Stimulated activated naive B cell treated with anti-CD40 and anti-IgM and Interleukin-4, amounts not matched to agents 10 μg/mL and 1 μg/mL and 100 μg/mL, for 72 hours (primary cell): ENCODE data around the gene LHFPL2.

Experiments
- ATAC-seq, 2 donors: fragments of 150-1000 bp; cut with Tn5 transposase; replicated peaks; 2 replicates each; pipeline ENCODE4 v1.10.0; 2021; ENCODE audit warnings: moderate library complexity in 1 of 2
- DNase-seq: peaks from one replicate; pipeline ENCODE4 v3.0.0; 2021
- H3K27ac Mint-ChIP-seq: one replicate; pipeline ENCODE4 v1.8.0; 2022; ENCODE audit warnings: mild to moderate bottlenecking, mixed read lengths
- H3K27me3 Mint-ChIP-seq, 2 donors: one replicate each; pipeline ENCODE4 v1.8.0; 2022; ENCODE audit warnings: mixed read lengths in 2 of 2
- H3K36me3 Mint-ChIP-seq, 2 donors: one replicate each; pipeline ENCODE4 v1.8.0; 2022; ENCODE audit warnings: mixed read lengths in 2 of 2, mild to moderate bottlenecking in 1 of 2
- H3K4me1 Mint-ChIP-seq, 2 donors: one replicate each; pipeline ENCODE4 v1.8.0; 2022; ENCODE audit warnings: mixed read lengths in 2 of 2, mild to moderate bottlenecking in 1 of 2
- H3K4me3 Mint-ChIP-seq, 2 donors: one replicate each; pipeline ENCODE4 v1.8.0; 2022; ENCODE audit warnings: mild to moderate bottlenecking in 2 of 2, mixed read lengths in 2 of 2, moderate library complexity in 1 of 2
- H3K9me3 Mint-ChIP-seq, 2 donors: one replicate each; pipeline ENCODE4 v1.8.0; 2022; ENCODE audit warnings: mixed read lengths in 2 of 2, mild to moderate bottlenecking in 1 of 2

The LHFPL2 gene

GRCh38 chr5:78562714-78563330, 85.8 kb downstream of the LHFPL2 start:
- DNase-seq, result no peak
- peaks cover 5 to 13% of the 10 kb centered on the region in 2 donors for H3K36me3 Mint-ChIP-seq
- H3K9me3 Mint-ChIP-seq, result no peaks in the 10 kb centered on the region
- H3K4me1 Mint-ChIP-seq, result peaks cover 0 to 3% of the 10 kb centered on the region in 2 donors
- H3K4me3 Mint-ChIP-seq, result no peak overlapping the region
- no peaks in the 10 kb centered on the region for H3K27me3 Mint-ChIP-seq
- H3K27ac Mint-ChIP-seq, result peak overlapping the region; percentile 47
- no peak for ATAC-seq

DNA sequence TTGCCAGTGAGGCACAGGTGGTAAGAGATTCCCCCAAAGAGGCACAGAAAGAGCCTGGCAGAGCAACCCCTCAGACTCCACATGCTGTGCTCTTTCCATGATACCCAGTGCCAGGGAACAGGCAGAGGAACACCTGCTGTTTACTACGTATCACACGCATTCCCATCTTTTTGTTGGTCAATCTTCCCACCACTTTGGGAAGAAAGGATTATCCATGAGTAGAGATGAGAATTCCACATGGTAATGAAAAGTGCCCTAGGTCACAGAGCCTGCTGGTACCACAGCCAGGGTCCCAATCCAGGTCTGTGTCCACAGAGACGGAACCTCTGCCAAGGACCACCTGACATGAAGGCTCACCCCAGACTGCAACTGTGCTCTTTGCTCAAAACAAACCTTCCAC, 86.6 kb downstream of the LHFPL2 start:
- peaks cover 5 to 13% of the 10 kb centered on the region in 2 donors for H3K36me3 Mint-ChIP-seq
- H3K27ac Mint-ChIP-seq, result no peak overlapping the region
- H3K4me3 Mint-ChIP-seq, result no peak overlapping the region
- H3K4me1 Mint-ChIP-seq, result no peaks in the 10 kb centered on the region
- DNase-seq (no peak), ATAC-seq (no peak)
- H3K9me3 Mint-ChIP-seq, result no peaks in the 10 kb centered on the region
- no peaks in the 10 kb centered on the region for H3K27me3 Mint-ChIP-seq

GRCh38 chr5:78561261-78561660, 87.3 kb downstream of the LHFPL2 start:
- peaks cover 0 to 1% of the 10 kb centered on the region in 2 donors for H3K4me1 Mint-ChIP-seq
- H3K36me3 Mint-ChIP-seq, result peaks cover 5 to 13% of the 10 kb centered on the region in 2 donors
- ATAC-seq (no peak), DNase-seq (no peak)
- H3K4me3 Mint-ChIP-seq, result no peak overlapping the region
- no peak overlapping the region for H3K27ac Mint-ChIP-seq
- no peaks in the 10 kb centered on the region for H3K9me3 Mint-ChIP-seq
- H3K27me3 Mint-ChIP-seq, result no peaks in the 10 kb centered on the region

- Mint-ChIP-seq H3K27me3 (no peaks in the 10 kb centered on the region), H3K36me3 (peaks cover 5 to 13% of the 10 kb centered on the region in 2 donors), H3K9me3 (no peaks in the 10 kb centered on the region), H3K27ac (no peak overlapping the region), H3K4me1 (peaks cover 10 to 11% of the 10 kb centered on the region in 2 donors), H3K4me3 (no peak overlapping the region)
- peak in 1 of 2 donors; percentile 55 for ATAC-seq
- DNase-seq, result no peak
Observed at GRCh38 chr5:78560000-78560855, 88.3 kb downstream of the LHFPL2 start.

DNA sequence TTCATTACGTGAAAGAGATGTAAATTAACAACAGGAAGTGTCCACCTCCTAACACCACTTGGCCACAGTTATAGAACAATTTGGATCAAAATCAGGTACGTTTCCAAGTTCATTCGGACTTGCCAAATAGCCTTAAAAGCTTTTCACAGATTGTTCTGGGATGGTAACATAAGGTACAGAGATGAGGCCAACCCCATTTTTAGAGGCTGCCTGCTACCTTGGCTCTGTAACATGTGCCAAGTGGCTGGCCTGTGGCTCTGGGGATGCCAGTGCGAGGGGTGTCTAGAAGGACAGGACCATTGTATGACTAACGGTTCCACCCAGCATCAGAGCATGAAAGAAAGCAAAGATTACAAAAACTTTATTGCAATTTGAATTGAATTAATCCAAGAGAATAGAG, 91.0 kb downstream of the LHFPL2 start:
- ATAC-seq, result no peak

DNA sequence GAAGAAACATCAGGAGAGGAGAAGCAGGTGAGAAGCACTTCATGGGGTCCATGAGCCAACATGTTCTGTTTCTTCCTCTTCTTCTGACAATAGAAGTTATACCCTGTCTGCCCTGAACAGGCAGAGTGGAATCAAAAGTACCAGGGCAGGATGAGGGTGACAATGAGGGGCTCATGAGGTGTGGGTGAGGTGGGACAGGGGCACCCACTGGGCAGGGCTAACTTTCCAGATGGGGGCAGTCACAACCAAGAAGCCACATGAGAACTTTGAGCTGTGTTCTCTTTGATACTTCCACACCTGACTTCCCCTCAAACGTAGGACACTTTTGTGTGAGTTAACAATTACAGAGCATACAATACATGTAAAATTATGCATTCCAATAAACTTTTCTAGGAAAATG, 92.7 kb downstream of the LHFPL2 start:
- Mint-ChIP-seq H3K9me3 (no peaks in the 10 kb centered on the region), H3K36me3 (peaks cover 2 to 3% of the 10 kb centered on the region in 2 donors), H3K27ac (no peak overlapping the region), H3K4me1 (peaks cover 19 to 34% of the 10 kb centered on the region in 2 donors), H3K4me3 (no peak overlapping the region), H3K27me3 (no peaks in the 10 kb centered on the region)
- ATAC-seq, result peak in 1 of 2 donors; percentile 31
- DNase-seq, result no peak

More for the DNA sequence above, 91.0 kb downstream of the LHFPL2 start:
- no peak overlapping the region for H3K27ac Mint-ChIP-seq
- H3K4me3 Mint-ChIP-seq, result no peak overlapping the region
- H3K9me3 Mint-ChIP-seq, result no peaks in the 10 kb centered on the region
- H3K36me3 Mint-ChIP-seq, result peaks cover 2 to 3% of the 10 kb centered on the region in 2 donors
- DNase-seq, result no peak
- no peaks in the 10 kb centered on the region for H3K27me3 Mint-ChIP-seq
- peaks cover 18 to 20% of the 10 kb centered on the region in 2 donors for H3K4me1 Mint-ChIP-seq

- ATAC-seq (no peak), DNase-seq (no peak)
- Mint-ChIP-seq H3K4me1 (peaks cover 25 to 44% of the 10 kb centered on the region in 2 donors), H3K36me3 (peaks cover 2 to 3% of the 10 kb centered on the region in 2 donors), H3K27ac (no peak overlapping the region), H3K27me3 (no peaks in the 10 kb centered on the region), H3K4me3 (no peak overlapping the region), H3K9me3 (peaks cover 0 to 3% of the 10 kb centered on the region in 2 donors)
Observed at GRCh38 chr5:78554670-78555069, 93.9 kb downstream of the LHFPL2 start.

- ATAC-seq (no peak), DNase-seq (no peak)
- Mint-ChIP-seq H3K4me1 (peaks cover 34 to 53% of the 10 kb centered on the region in 2 donors), H3K9me3 (peaks cover 0 to 3% of the 10 kb centered on the region in 2 donors), H3K36me3 (peaks cover 2 to 8% of the 10 kb centered on the region in 2 donors), H3K27me3 (no peaks in the 10 kb centered on the region), H3K4me3 (no peak overlapping the region), H3K27ac (no peak overlapping the region)
Observed at GRCh38 chr5:78553580-78554353, 94.8 kb downstream of the LHFPL2 start.

DNA sequence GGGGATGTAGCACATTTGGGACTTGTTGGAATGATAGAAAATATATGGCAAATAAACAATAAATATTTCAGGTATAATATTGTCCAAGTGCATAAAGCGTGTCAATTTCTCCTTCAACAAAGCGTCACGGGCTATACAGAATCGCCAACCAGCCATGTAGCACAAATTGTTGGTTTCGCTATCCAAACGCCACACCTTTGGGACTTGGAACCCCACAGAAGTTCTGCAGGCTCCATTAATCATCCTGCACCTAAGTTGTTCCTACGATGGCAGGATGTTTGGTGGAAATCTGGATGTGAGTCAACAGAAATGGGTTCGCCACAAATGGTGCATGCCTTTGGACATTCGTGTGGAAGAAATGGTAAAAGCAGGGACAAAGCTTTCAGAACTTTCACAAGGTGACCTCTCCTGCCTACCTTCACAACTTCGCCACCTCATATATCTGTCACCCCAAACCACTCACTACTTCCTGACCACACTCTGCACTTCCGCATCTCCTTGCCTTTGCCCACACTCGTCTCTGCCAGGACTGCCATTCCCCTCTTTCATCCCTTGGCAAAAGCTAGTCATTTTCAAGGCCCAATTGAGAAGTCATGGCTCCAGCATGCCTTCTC, 95.7 kb downstream of the LHFPL2 start:
- no peak overlapping the region for H3K4me3 Mint-ChIP-seq
- ATAC-seq (peak; percentile 58 to 59), DNase-seq (no peak)
- peaks cover 0 to 3% of the 10 kb centered on the region in 2 donors for H3K9me3 Mint-ChIP-seq
- H3K27ac Mint-ChIP-seq, result peak overlapping the region; percentile 44
- H3K4me1 Mint-ChIP-seq, result peaks cover 34 to 53% of the 10 kb centered on the region in 2 donors
- H3K36me3 Mint-ChIP-seq, result peaks cover 2 to 8% of the 10 kb centered on the region in 2 donors
- H3K27me3 Mint-ChIP-seq, result no peaks in the 10 kb centered on the region

GRCh38 chr5:78550891-78551290, 97.7 kb downstream of the LHFPL2 start:
- no peaks in the 10 kb centered on the region for H3K27me3 Mint-ChIP-seq
- H3K36me3 Mint-ChIP-seq, result peaks cover 2 to 8% of the 10 kb centered on the region in 2 donors
- peak overlapping the region in 1 of 2 donors; percentile 21 for H3K4me3 Mint-ChIP-seq
- peak overlapping the region; percentile 75 for H3K27ac Mint-ChIP-seq
- H3K4me1 Mint-ChIP-seq, result peaks cover 33 to 58% of the 10 kb centered on the region in 2 donors
- ATAC-seq (peak in 1 of 2 donors; percentile 38), DNase-seq (no peak)
- peaks cover 0 to 3% of the 10 kb centered on the region in 2 donors for H3K9me3 Mint-ChIP-seq

DNA sequence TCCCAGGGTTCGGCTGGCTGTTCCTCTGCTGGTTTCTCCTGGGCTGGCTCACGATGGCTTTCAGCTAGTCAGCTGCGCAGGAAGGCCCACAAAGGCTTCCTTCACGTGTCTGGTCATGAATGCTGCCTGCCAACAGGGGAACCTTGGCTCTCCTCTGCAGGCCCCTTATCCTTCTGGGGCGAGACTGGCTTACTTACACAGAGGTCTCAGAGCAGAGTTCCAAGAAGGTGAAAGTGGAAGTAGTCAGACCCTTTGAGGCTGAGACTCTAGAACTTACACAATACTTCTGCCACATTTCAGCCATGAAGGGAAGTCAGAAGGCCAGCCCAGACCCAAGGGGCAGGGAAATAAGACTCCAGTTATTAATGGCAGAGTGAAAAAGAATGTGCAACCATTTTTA, 99.5 kb downstream of the LHFPL2 start:
- DNase-seq (no peak), ATAC-seq (peak; percentile 82 to 83)
- H3K27ac Mint-ChIP-seq, result peak overlapping the region; percentile 47
- H3K9me3 Mint-ChIP-seq, result peaks cover 0 to 3% of the 10 kb centered on the region in 2 donors
- H3K4me3 Mint-ChIP-seq, result no peak overlapping the region
- no peaks in the 10 kb centered on the region for H3K27me3 Mint-ChIP-seq
- H3K36me3 Mint-ChIP-seq, result peaks cover 2 to 13% of the 10 kb centered on the region in 2 donors
- H3K4me1 Mint-ChIP-seq, result peaks cover 28 to 50% of the 10 kb centered on the region in 2 donors

DNA sequence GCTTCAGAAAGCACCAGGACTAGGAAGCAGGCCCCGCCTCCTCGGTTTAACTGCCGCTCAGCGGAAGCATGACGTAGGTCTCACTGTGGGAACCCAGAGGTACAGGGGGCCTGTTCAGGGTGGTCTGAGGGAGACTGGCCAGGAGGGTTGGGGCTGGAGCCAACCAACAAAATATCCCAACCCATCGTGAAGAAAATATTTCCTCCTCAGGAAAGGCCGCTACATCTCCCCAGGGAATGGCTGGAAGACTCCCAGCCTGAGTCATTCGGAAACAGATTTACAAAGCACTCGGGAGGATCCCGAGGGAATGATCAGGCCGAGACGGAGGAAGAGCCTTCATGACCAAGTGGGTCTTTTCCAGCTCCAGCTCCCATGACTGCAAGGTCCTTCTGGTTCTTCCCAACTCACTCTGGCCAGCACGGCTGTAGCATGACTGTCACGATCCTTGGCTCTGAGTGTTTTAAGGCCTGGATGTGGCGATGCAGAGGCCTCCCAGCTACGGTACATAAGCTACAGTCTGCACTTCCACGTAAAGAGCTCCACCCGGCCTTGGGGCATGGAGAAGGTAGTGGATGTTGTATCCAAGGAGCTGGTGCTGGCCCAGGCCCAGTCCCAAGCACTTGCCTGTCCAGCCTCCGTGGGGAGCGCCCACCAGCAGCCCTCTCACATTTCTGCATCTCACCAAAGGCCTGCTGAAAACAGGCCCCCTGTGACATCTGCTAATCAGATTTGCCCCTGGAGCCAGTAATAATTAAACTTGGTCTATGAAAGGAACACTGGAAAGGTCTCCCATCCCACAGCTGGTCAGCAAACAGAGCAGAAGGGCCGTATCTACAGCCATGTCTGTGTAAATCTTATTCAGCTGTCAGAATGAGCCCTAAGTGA, 100.6 kb downstream of the LHFPL2 start:
- Mint-ChIP-seq H3K27me3 (no peaks in the 10 kb centered on the region), H3K4me3 (no peak overlapping the region), H3K27ac (no peak overlapping the region), H3K9me3 (peaks cover 0 to 3% of the 10 kb centered on the region in 2 donors), H3K4me1 (peaks cover 22 to 46% of the 10 kb centered on the region in 2 donors), H3K36me3 (peaks cover 2 to 13% of the 10 kb centered on the region in 2 donors)
- DNase-seq (no peak), ATAC-seq (no peak)

- H3K4me3 Mint-ChIP-seq, result no peak overlapping the region
- no peaks in the 10 kb centered on the region for H3K27me3 Mint-ChIP-seq
- ATAC-seq, result no peak
- H3K4me1 Mint-ChIP-seq, result peaks cover 24 to 43% of the 10 kb centered on the region in 2 donors
- H3K27ac Mint-ChIP-seq, result no peak overlapping the region
- H3K36me3 Mint-ChIP-seq, result peaks cover 2 to 16% of the 10 kb centered on the region in 2 donors
- H3K9me3 Mint-ChIP-seq, result peaks cover 0 to 3% of the 10 kb centered on the region in 2 donors
- no peak for DNase-seq
Observed at GRCh38 chr5:78547183-78547582, 101.4 kb downstream of the LHFPL2 start.
